Thymus (tissue), 11 donors: Measurements from ENCODE around the gene AKNA. TPM values are rescaled to one million over a fixed set of nuclear protein-coding genes. Genes with fewer than 3 reads are reported as not detected.
A peak's percentile ranks its signal among the peaks of the same experiment; 100 is the strongest.

ENCODE experiments used
- DNase-seq, 9 donors: peaks; one replicate each; pipeline ENCODE4 v3.0.0-alpha.2; 2013; ENCODE audit warnings: low spot score in 9 of 9, low read depth in 6 of 9, missing footprints in 1 of 9
- H3K27ac ChIP-seq, 2 donors: one replicate each; pipeline ENCODE4 v1.5.1; 2013; ENCODE audit warnings: control low read depth in 1 of 2, low read depth in 1 of 2, low read length in 1 of 2, mild to moderate bottlenecking in 1 of 2, moderate library complexity in 1 of 2
- H3K27me3 ChIP-seq, 2 donors: one replicate each; pipeline ENCODE4 v1.5.1; 2013; ENCODE audit warnings: low read length in 1 of 2; ENCODE audit not compliant: control insufficient read depth in 2 of 2, insufficient read depth in 1 of 2
- H3K36me3 ChIP-seq, 2 donors: one replicate each; pipeline ENCODE4 v1.5.1; 2013; ENCODE audit warnings: low read length in 1 of 2, mild to moderate bottlenecking in 1 of 2, moderate library complexity in 1 of 2; ENCODE audit not compliant: control insufficient read depth in 2 of 2, insufficient read depth in 2 of 2
- H3K4me1 ChIP-seq, 2 donors: one replicate each; pipeline ENCODE4 v1.5.1; 2013; ENCODE audit warnings: low read length in 2 of 2; ENCODE audit not compliant: control insufficient read depth in 2 of 2, insufficient read depth in 2 of 2
- H3K4me3 ChIP-seq, 2 donors: one replicate each; pipeline ENCODE4 v1.5.1; 2013; ENCODE audit warnings: low read length in 2 of 2, control low read depth in 1 of 2, mild to moderate bottlenecking in 1 of 2
- H3K9me3 ChIP-seq, 2 donors: one replicate each; pipeline ENCODE4 v1.5.1; 2013; ENCODE audit warnings: low read length in 1 of 2, mild to moderate bottlenecking in 1 of 2; ENCODE audit not compliant: control insufficient read depth in 2 of 2, insufficient read depth in 1 of 2
- WGBS: extraction: QIAGEN DNeasy Blood & Tissue Kit; methylation state at CpG from one replicate; pipeline ENCODE4 v1.1.7; 2013; 5-methylcytosine and 5-hydroxymethylcytosine counted together
- polyA plus RNA-seq: library from polyadenylated mRNA; stranded (reverse); fragments of 200-250 nt; gene quantifications from one replicate; pipeline ENCODE4 v1.2.3, GENCODE V29; 2013
- total RNA-seq: library from RNA; stranded (reverse); fragments of 120-200 nt; gene quantifications from one replicate; pipeline ENCODE4 v1.2.4, GENCODE V29; 2013
- donor health status: healthy.

Gene AKNA
- total and polyA plus RNA-seq, 2 donors, result 52.2 to 162 TPM

DNA sequence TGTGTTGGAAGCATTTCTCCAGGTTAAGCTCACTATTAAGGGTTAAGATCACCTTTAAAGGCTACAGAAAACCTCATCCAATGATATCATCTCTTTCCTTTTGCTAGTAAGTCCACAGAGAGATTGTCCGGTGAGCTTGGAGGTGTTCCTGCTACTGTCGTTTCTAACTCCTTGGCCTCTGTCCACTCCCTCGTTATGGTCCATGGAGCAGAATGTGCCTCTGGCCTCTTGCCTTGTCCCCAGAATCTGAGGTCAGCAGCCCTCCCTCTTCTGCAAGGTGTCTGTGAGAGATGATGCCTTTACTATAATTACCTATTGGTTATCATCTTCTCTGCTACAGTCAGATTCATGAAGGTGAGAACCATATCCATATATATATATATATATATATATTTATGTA lies 43.1 kb downstream of the AKNA start:
- no peaks in the 10 kb centered on the region for H3K27me3 ChIP-seq
- no peak overlapping the region for H3K4me3 ChIP-seq
- no peaks in the 10 kb centered on the region for H3K9me3 ChIP-seq
- no peak overlapping the region for H3K27ac ChIP-seq
- peaks cover 0 to 10% of the 10 kb centered on the region in 2 donors for H3K4me1 ChIP-seq
- no peak for DNase-seq
- H3K36me3 ChIP-seq, result peaks cover 96 to 98% of the 10 kb centered on the region in 2 donors
- WGBS, result 94% methylated on average over 3 of the region's 3 CpGs

DNA sequence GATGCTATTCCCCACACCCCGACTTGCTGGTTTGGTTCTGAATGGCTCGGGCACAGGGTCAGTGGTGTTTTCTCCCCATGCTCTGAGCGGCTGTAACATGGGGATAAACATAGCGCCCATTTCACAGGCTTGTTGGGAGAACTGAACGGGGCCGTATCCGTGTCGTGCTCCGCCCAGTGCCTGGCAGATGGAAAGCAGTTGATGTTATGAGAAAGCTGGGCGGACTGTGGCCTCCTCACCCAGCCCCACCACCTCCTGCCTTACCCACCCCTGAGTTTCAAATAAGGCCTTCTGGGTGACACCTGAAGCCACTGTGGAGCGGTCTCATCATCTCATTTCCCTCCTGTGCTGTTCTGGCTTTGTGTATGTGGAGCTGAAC lies 43.6 kb downstream of the AKNA start:
- Histone ChIP-seq H3K4me1 (peaks cover 0 to 5% of the 10 kb centered on the region in 2 donors), H3K9me3 (no peaks in the 10 kb centered on the region), H3K36me3 (peaks cover 96 to 98% of the 10 kb centered on the region in 2 donors), H3K27me3 (no peaks in the 10 kb centered on the region), H3K4me3 (no peak overlapping the region), H3K27ac (no peak overlapping the region)
- 98% methylated on average over 11 of the region's 11 CpGs for WGBS
- DNase-seq, result no peak

DNA sequence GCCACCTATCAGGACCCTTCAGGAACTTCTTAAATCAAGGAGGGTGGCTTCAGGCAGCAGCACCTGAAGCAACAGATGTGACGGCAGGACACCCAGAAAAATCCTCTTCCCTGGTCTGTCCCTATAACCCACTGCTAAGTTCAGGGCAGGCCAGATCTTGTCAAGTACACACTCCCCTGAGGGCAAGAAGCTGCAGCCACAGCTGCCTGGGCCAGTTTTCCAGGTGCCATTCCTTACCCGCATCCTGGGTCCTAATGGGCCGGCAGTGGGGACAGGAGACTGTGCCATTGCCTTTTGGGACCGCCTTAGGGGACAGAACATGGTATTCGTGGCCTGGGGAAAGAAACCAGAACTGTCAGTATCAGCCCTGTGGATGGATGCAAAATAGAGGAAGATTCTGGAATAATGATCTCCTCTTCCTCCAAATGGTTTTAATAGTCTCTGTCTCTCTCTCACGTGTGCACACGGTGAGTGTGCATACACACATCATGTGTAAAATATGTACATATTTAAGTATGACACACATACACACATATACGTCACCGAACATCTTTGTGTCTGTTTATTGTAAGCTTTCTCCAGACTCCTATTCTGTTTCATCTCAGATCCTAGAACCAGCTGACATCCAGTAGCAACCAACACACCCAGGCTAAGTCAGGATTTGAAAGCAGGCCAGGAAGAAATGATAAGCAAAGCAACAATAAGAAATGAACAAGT lies 44.2 kb downstream of the AKNA start:
- no peaks in the 10 kb centered on the region for H3K9me3 ChIP-seq
- no peak overlapping the region for H3K27ac ChIP-seq
- WGBS, result 91% methylated on average over 9 of the region's 9 CpGs
- DNase-seq, result no peak
- H3K4me3 ChIP-seq, result no peak overlapping the region
- H3K4me1 ChIP-seq, result peaks cover 0 to 2% of the 10 kb centered on the region in 2 donors
- no peaks in the 10 kb centered on the region for H3K27me3 ChIP-seq
- peaks cover 96 to 98% of the 10 kb centered on the region in 2 donors for H3K36me3 ChIP-seq

DNA sequence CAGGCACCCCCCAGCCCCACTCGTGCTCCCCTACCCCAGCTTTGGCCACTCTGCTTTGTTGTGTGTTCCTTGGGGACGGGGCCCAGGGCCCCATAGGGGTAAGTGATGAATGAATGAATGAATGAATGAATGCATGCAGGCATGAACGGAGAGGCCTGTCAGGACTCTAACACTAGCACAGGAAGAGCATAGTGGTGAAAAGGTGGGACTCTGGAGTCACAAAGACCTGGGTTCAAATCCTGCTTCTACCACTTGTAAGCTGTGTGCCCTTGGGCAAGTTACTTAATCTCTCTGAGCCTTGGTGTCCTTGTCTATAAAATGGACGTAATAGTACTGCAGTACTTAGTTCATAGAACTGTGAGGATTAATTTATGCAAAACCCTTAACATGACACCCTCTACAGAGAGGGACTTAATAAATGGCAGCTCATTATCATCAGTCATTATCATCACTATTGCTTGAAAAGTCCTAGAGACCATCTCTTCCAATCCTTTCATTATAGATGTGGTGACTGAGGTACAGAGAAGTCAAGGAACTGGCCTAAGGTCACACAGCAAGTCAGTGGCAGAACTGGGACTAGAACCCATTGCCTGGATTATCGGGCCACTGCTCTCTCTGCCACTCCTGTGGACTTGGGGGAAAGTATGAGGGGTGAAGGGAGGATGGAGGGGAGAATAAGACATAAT lies 44.9 kb downstream of the AKNA start:
- no peak overlapping the region for H3K4me3 ChIP-seq
- H3K27ac ChIP-seq, result no peak overlapping the region
- H3K4me1 ChIP-seq, result no peaks in the 10 kb centered on the region
- no peaks in the 10 kb centered on the region for H3K9me3 ChIP-seq
- H3K36me3 ChIP-seq, result peaks cover 96 to 98% of the 10 kb centered on the region in 2 donors
- no peak for DNase-seq
- H3K27me3 ChIP-seq, result no peaks in the 10 kb centered on the region
- WGBS, result 97% methylated on average over 5 of the region's 5 CpGs

DNA sequence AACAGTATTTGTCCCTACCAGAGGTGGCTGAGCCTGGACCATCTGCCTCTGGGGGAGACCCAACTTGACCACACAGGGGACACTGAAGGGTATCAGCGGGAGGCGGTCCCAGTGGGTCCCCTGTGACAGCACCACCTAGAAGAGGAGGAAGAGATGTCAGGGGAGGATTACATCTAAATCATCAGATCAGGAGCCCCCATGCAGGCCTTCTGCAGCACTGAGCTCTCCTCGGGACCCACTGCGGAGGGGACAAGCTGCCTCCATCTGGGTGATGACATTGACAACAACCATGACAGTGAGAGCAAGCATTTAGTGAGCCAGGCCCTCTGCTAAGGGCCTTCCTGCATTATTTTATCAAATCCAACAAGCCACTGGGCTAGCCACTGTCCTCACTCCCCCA lies 45.8 kb downstream of the AKNA start:
- no peaks in the 10 kb centered on the region for H3K27me3 ChIP-seq
- peaks cover 97 to 99% of the 10 kb centered on the region in 2 donors for H3K36me3 ChIP-seq
- no peaks in the 10 kb centered on the region for H3K4me1 ChIP-seq
- no peak overlapping the region for H3K4me3 ChIP-seq
- no peak overlapping the region for H3K27ac ChIP-seq
- no peaks in the 10 kb centered on the region for H3K9me3 ChIP-seq
- no peak for DNase-seq
- WGBS, result 97% methylated on average over 4 of the region's 4 CpGs

DNA sequence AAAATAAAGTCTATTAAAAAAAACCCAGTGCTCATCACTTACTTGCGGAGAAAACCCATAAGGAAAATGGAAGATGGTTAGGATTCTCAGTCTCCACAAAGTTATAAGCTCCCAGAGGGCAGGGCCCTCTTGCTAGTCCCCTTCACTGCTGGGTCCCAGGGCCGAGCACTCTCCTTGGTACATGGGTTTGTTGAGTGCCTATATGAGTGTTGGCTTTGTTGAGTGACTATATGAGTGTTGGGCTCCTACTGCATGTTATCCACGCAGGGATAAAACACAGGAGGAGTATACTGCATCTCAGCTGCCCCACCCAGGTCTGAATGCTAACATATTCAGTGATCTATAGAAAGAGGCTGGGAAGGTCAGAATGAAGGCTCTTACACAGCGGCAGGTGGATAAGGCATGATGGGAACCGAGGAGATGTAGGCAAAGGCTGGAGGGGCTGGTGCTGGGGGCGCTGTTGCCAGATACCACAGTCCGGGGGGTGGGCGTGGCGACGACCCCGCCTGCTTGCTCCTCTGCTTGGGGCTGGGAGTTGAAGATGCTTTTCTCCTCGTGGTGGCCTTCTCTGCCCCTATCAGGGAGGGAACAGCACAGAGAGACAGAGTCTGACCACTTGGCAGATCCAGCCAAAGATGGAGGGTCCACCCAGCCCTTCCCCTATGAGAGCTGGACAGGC lies 46.5 kb downstream of the AKNA start:
- no peaks in the 10 kb centered on the region for H3K4me1 ChIP-seq
- H3K36me3 ChIP-seq, result peaks cover 97 to 99% of the 10 kb centered on the region in 2 donors
- WGBS, result 96% methylated on average over 12 of the region's 12 CpGs
- peak overlapping the region in 1 of 2 donors; percentile 15 for H3K27ac ChIP-seq
- H3K27me3 ChIP-seq, result no peaks in the 10 kb centered on the region
- no peaks in the 10 kb centered on the region for H3K9me3 ChIP-seq
- DNase-seq, result no peak
- H3K4me3 ChIP-seq, result no peak overlapping the region

DNA sequence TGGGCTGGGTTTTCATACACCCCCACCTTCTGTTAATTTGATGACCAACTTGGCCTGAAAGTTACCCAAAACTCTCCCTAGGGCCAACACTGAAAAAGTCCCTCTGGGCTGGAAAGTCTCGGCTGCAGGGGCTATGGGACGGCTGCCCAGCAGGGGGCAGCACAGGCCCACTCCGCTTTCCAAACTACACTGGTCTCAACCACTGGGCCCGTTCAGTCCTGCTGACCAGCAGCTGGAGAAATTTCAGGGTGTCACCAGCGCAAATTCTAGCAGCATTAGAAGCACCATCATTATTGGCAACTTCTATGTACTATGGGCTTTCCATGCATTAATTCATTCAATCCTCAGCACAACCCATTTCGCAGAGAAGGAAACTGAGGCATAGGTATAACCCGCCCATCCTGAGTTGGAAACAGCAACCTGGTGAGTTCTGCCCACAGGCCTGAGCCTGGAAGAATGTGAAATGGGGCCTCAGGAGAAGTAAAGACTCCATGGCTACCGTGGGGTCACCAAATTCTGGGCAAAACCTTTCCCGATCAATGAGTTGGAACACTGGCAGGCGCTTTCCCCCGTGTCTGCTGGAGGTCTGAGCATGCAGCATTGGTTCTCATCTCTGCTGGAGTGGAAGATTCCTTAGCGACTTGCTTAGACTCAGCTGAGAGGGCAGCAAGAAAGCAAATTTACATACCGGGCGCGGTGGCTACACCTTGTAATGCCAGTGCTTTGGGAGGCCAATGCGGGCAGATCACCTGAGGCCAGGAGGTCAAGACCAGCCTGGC lies 48.5 kb downstream of the AKNA start:
- Histone ChIP-seq H3K27me3 (no peaks in the 10 kb centered on the region), H3K4me1 (no peaks in the 10 kb centered on the region), H3K36me3 (peaks cover 96 to 98% of the 10 kb centered on the region in 2 donors), H3K4me3 (no peak overlapping the region), H3K27ac (no peak overlapping the region), H3K9me3 (no peaks in the 10 kb centered on the region)
- 94% methylated on average over 16 of the region's 16 CpGs for WGBS
- peak in 3 of 9 donors; percentile 30 to 51 (median 49) for DNase-seq

DNA sequence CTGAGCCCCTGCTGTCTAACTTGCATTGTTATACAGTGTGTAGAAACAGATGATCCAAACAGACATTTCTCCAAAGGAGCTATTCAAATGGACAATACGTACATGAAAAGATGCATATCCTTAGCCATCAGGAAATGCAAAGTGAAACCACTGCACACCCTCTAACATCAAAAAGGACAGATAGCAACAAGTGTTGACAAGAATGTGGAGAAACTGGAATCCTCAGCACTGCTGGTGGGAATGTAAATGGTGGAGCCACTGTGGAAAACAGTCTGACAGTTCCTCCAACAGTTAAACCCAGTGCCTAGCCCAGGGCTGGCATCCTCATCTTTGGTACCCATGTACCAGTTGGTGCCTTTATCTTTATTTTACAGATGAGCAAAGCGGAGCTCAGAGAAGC lies 49.6 kb downstream of the AKNA start:
- Histone ChIP-seq H3K4me3 (no peak overlapping the region), H3K36me3 (peaks cover 85 to 88% of the 10 kb centered on the region in 2 donors), H3K27ac (no peak overlapping the region), H3K4me1 (no peaks in the 10 kb centered on the region), H3K9me3 (no peaks in the 10 kb centered on the region), H3K27me3 (no peaks in the 10 kb centered on the region)
- 97% methylated on average over 2 of the region's 2 CpGs for WGBS
- no peak for DNase-seq
